GM21717 (cell line): ENCODE data around the gene PRR20C.
"Not testable (repeated sequence)": the region's sequence is repeated elsewhere in the genome, so short reads cannot be mapped to it uniquely, and the experiment has no call there.

ENCODE experiments used
- ATAC-seq: cut with Tn5 transposase; IDR thresholded peaks from one replicate; pipeline ENCODE4 v1.9.1; 2021; ENCODE audit warnings: mild to moderate bottlenecking, moderate library complexity; ENCODE audit not compliant: unreplicated experiment

PRR20C gene

DNA sequence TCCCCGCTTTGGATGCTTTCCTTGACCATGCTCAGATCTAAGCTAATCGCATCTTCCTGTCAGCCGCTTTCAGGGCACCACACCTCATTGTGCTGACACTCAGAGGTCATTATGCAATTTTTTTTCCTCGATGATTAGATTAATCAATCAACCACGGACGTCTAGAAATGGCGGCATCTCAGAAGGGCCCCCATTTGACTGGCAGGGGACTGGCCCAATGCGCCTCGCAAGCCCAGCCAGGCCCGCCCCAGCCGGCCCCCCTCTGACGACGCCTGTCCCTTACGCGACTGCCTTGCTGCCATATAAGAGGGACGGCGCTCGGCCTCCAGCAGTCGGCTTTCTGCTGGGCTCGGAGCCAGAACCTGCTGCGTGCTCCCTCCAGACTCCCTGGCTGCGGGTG is at the start of gene PRR20C:
TSS of gene PRR20C (plus strand) at position 301 of the 400 bp plus-strand sequence. CDS start 387 bp downstream, outside the sequence.
- ATAC-seq = not testable (repeated sequence)

DNA sequence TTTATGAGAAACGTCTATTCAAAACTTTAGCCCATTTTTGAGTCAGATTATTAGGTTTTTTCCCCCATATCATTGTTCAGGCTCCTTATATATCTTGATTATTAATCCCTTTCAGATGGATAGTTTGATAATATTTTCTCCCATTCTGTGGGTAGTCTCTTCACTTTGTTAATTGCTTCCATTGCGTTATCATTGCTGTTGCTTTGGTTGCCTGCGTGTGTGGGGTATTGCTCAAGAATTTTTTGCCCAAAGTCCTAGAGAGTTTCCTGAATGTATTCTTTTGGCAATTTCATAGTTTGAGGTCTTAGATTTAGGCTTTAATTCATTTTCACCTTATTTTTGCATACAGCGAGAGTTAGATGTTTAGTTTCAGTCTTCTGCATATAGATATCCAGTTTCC is 38.9 kb upstream of the PRR20C start:
- ATAC-seq = no peak

DNA sequence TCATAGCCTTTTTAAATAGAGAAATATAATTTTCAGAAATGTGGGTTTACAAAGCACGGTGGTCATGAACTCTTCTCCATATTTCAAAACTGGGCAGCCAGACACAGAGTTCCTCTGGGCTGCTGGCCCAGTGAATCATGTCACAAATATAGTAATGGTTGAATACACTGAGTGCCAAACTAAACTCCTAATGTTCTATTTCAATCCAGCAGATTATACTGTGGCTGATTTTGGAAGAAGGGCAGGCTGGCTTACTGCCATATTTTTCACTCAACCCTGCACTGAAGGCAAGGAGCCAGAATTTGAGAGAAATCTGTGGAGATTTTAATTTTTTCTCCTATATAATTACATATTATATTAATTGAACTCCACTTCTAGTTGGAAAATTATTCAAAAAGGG is 30.2 kb upstream of the PRR20C start:
- no peak for ATAC-seq

DNA sequence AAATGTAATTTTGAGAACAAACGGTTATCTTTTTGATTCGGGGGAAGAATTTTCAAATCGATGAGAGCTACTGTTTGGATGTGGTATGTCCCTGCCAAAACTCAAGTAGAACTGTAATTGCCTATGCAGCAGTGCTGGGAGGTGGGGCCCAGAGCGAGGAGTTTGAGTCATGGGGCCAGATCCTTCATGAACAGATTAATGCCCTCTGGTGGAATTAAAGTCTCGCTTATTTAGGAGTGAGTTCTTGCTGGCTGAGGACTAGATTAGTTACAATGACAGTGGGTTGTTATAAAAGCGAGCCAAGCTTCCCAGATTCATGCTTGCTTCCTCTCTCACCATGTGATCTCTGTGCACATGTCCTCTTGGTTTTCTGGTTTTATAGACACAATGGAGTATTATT is 25.0 kb upstream of the PRR20C start:
- no peak for ATAC-seq

DNA sequence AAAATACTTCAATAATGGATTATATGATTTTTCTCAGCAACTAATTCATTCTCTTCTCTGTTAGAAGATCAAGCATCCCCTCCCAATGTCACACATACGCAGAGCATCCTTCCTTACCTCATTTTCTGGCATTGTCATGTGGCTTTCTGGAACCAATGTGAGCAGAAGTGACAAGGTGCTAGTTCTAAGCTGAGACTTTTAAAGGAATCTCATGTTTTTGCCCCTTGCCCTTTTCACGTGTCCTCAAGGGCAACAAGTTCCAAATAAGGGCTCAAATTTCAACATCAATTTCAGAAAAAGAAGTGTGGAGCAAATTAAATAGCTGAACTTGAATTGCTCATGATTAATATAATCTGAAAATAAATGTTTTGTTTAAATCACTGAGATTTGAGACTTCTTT is 17.8 kb upstream of the PRR20C start:
- no peak for ATAC-seq

DNA sequence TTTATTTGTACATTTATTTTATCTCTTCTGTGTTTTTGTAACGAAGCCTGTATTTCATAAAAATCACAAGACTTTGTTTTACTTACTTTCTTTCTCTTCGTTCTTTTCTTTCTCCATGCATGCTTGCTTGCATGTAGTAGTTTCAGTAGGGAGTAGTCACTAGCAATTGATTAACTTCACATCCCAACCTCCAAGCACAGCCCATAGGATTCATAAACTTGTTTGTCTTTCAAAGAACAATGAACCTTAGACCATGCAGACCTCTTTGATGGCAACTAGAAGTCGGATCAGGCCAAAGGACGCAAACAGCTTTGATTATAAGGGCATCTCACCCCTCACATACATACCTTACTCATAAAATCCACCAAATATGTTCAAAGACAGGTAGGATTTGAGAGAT is 16.3 kb upstream of the PRR20C start:
- no peak for ATAC-seq

DNA sequence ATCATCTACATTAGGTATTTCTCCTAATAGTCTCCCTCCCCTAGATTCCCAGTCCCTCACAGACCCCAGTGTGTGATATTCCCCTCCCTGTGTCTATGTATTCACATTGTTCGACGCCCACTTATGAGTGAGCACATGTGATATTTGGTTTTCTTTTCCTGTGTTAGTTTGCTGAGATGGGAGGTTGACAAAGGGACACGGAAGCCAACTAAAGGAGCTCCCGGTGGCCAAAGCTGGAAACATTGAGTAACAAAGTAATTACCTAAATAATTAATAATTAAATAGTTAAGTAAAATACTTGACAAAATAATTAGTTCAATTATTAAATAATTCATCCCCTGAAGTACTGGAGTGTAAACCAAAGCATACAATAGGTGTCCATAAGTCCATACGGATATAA is 14.9 kb upstream of the PRR20C start:
- ATAC-seq = no peak

DNA sequence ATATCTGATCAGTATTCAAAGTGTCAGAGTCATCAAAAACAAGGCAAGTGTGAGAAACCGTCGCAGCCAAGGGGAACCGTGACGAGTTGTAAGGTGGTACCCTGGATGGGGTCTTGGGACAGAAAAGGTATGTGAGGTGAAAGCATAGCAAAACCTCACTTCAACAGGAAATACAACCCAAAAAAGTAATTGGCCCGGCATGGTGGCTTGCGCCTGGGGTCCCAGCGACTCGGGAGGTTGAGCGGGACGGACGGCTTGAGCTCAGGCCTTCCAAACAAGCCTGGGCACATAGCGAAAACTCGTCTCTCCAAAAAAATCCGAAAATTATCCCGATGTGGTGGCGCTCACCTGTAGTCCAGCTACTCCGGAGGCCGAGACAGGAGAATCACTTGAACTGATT is 14.1 kb upstream of the PRR20C start:
- not testable (repeated sequence) for ATAC-seq

DNA sequence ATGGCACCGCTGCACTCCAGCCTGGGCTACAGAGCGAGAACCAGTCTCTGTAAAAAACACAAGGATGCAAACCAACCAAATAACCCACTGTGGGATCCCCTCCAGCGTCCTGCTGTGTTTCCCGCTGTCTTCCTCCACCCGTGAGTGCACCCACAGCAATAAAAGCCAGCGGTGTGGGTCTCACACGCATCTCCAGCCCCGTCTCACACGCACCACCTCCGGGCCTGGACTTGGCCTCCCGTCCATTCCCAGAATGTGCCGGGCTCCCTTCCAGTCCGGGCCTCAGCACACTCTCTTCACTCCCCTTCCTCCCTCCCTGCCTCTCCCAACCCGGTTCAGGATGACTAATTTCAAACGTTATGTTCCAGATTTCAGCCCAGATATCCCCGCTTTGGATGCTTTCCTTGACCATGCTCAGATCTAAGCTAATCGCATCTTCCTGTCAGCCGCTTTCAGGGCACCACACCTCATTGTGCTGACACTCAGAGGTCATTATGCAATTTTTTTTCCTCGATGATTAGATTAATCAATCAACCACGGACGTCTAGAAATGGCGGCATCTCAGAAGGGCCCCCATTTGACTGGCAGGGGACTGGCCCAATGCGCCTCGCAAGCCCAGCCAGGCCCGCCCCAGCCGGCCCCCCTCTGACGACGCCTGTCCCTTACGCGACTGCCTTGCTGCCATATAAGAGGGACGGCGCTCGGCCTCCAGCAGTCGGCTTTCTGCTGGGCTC is 13.5 kb upstream of the PRR20C start, which contains the start of gene PRR20A:
TSS of gene PRR20A (plus strand) at position 684 of the 734 bp plus-strand sequence. CDS start 387 bp downstream, outside the sequence.
- not testable (repeated sequence) for ATAC-seq

DNA sequence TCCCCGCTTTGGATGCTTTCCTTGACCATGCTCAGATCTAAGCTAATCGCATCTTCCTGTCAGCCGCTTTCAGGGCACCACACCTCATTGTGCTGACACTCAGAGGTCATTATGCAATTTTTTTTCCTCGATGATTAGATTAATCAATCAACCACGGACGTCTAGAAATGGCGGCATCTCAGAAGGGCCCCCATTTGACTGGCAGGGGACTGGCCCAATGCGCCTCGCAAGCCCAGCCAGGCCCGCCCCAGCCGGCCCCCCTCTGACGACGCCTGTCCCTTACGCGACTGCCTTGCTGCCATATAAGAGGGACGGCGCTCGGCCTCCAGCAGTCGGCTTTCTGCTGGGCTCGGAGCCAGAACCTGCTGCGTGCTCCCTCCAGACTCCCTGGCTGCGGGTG is 6.7 kb upstream of the PRR20C start, which contains the start of gene PRR20B:
TSS of gene PRR20B (plus strand) at position 301 of the 400 bp plus-strand sequence. CDS start 387 bp downstream, outside the sequence.
- not testable (repeated sequence) for ATAC-seq

DNA sequence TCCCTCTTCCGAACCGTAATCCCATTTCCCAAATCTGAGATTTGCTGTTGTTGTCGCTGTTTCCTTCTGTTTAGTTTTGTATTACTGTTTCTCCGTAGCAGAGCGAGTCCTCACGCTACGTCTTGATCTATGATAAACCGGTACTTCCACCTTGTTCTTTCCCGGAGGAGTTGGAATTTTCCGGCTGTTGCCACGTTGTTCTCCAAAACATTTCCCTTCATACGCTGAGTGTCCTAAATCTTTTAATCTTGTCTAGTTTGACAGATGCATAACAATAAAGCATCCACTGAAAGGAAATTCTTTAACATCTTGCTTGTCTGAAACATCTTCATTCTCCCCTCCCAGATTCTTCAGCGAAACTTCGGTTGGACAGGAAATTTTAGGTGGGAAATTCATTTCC is 5.8 kb upstream of the PRR20C start:
- ATAC-seq = not testable (repeated sequence)

DNA sequence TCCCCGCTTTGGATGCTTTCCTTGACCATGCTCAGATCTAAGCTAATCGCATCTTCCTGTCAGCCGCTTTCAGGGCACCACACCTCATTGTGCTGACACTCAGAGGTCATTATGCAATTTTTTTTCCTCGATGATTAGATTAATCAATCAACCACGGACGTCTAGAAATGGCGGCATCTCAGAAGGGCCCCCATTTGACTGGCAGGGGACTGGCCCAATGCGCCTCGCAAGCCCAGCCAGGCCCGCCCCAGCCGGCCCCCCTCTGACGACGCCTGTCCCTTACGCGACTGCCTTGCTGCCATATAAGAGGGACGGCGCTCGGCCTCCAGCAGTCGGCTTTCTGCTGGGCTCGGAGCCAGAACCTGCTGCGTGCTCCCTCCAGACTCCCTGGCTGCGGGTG is 6.5 kb downstream of the PRR20C start, which contains the start of gene PRR20D:
TSS of gene PRR20D (plus strand) at position 301 of the 400 bp plus-strand sequence. CDS start 387 bp downstream, outside the sequence.
- not testable (repeated sequence) for ATAC-seq

DNA sequence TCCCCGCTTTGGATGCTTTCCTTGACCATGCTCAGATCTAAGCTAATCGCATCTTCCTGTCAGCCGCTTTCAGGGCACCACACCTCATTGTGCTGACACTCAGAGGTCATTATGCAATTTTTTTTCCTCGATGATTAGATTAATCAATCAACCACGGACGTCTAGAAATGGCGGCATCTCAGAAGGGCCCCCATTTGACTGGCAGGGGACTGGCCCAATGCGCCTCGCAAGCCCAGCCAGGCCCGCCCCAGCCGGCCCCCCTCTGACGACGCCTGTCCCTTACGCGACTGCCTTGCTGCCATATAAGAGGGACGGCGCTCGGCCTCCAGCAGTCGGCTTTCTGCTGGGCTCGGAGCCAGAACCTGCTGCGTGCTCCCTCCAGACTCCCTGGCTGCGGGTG is 13.0 kb downstream of the PRR20C start, which contains the start of gene PRR20E:
TSS of gene PRR20E (plus strand) at position 301 of the 400 bp plus-strand sequence. CDS start 387 bp downstream, outside the sequence.
- not testable (repeated sequence) for ATAC-seq

DNA sequence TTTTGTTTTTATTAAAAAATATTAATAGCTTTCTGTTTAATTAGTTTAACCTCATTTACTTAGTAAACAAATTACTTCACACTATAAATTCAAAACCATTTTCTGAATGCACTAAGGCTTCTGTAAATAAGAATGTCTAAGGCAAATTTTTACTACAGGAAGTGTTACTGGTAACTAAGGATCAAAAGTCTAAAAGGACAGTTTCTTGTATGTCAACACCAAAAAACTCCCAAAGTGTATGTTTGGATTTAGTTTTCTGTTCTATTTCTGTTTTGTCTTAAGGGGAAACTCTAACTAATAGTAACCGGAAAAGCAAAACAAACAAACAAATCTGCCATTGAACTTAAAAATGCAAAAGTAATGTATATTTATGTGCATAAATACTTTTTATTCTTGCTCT is 37.8 kb downstream of the PRR20C start:
- ATAC-seq = no peak
